Neutrophil (primary cell): ENCODE results near the gene MRAP.

ENCODE experiments used
- H3K27ac ChIP-seq: fragments of 200-600 bp; sonication (generic); 2 replicates; pipeline ENCODE4 v1.5.1; 2016; ENCODE audit warnings: mild to moderate bottlenecking, moderate library complexity
- H3K27me3 ChIP-seq: fragments of 200-600 bp; sonication (generic); 2 replicates; pipeline ENCODE4 v1.6.0; 2016; ENCODE audit warnings: mild to moderate bottlenecking
- H3K36me3 ChIP-seq: fragments of 200-600 bp; sonication (generic); 2 replicates; pipeline ENCODE4 v1.5.1; 2017
- H3K4me1 ChIP-seq, 2 experiments: fragments of 200-600 bp in 1 of 2; sonication (generic) in 1 of 2; 1 replicate in 1 of 2; 2 replicates in 1 of 2; pipeline versions ENCODE4 v1.5.1 to v1.6.1; 2013 to 2016; ENCODE audit warnings: low read depth in 1 of 2, low read length in 1 of 2, mild to moderate bottlenecking in 1 of 2, moderate library complexity in 1 of 2; ENCODE audit not compliant: control insufficient read depth in 1 of 2, insufficient read depth in 1 of 2
- H3K4me3 ChIP-seq, 2 experiments: fragments of 200-600 bp in 1 of 2; sonication (generic) in 1 of 2; 1 replicate in 1 of 2; 2 replicates in 1 of 2; pipeline ENCODE4 v1.5.1; 2013 to 2016; ENCODE audit warnings: low read depth in 1 of 2, low read length in 1 of 2, mild to moderate bottlenecking in 1 of 2, moderate library complexity in 1 of 2
- H3K9me3 ChIP-seq: fragments of 200-600 bp; sonication (generic); 2 replicates; pipeline ENCODE4 v1.5.1; 2016
- TF ChIP-seq, protein P1 (sequence below): fragments of 200-600 bp; sonication (generic); IDR thresholded peaks from 2 replicates; pipeline ENCODE4 v1.5.1; 2016; ENCODE audit warnings: antibody characterized with exemption

MRAP gene

GRCh38 chr21:32298658-32299081 lies at the start of gene MRAP:
Gene MRAP, plus strand, starts transcription at chr21:32298855. Its CDS starts 117 bp downstream, at chr21:32298972.
- no peaks in the 10 kb centered on the region for H3K27me3 ChIP-seq
- H3K4me3 ChIP-seq: no peak within 1 kb of the TSS
- H3K36me3 ChIP-seq: no peaks in the 10 kb centered on the region
- H3K9me3 ChIP-seq: no peaks in the 10 kb centered on the region
- no peak within 1 kb of the TSS for H3K27ac ChIP-seq
- TF ChIP-seq, protein P1, sequence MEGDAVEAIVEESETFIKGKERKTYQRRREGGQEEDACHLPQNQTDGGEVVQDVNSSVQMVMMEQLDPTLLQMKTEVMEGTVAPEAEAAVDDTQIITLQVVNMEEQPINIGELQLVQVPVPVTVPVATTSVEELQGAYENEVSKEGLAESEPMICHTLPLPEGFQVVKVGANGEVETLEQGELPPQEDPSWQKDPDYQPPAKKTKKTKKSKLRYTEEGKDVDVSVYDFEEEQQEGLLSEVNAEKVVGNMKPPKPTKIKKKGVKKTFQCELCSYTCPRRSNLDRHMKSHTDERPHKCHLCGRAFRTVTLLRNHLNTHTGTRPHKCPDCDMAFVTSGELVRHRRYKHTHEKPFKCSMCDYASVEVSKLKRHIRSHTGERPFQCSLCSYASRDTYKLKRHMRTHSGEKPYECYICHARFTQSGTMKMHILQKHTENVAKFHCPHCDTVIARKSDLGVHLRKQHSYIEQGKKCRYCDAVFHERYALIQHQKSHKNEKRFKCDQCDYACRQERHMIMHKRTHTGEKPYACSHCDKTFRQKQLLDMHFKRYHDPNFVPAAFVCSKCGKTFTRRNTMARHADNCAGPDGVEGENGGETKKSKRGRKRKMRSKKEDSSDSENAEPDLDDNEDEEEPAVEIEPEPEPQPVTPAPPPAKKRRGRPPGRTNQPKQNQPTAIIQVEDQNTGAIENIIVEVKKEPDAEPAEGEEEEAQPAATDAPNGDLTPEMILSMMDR: no peak
- no peaks in the 10 kb centered on the region for H3K4me1 ChIP-seq

DNA sequence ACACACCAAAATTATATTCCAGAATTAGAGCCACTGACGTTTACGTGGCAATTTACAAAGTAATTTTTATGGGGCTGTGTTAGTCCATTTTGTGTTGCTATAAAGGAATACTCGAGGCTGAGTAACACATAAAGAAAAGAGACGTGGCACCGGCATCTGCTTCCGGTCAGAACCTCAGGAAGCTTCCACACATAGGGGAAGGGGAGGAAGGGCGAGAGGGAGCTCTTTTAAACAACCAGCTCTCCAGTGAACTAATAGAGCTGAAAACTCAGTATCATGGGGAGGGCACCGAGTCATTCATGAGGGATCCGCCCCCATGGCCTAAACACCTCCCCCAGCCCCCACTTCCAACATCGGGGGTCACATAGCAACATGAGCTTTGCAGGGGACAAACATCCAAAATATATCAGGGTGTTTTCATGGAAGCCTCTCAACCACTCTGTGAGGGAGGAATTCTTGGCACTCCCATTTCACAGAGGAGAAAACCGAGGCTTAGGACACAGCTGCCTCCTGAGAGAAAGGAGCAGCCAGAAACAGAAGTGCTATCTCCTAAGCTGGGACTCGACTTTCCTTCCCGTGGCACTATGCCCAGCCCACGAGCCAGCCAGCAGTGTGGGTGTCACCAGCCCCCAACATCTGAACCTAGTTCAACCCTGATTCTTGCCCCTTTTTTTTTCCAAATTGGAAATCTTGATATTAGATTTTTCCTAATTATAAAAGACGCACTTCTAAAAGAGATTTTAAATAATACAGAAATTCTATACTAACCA lies 49.0 kb upstream of the MRAP start:
- Histone ChIP-seq H3K4me1 (no peaks in the 10 kb centered on the region), H3K27me3 (peaks cover 7% of the 10 kb centered on the region), H3K9me3 (no peaks in the 10 kb centered on the region), H3K4me3 (no peak overlapping the region), H3K36me3 (no peaks in the 10 kb centered on the region), H3K27ac (no peak overlapping the region)
- TF ChIP-seq, protein P1: no peak

DNA sequence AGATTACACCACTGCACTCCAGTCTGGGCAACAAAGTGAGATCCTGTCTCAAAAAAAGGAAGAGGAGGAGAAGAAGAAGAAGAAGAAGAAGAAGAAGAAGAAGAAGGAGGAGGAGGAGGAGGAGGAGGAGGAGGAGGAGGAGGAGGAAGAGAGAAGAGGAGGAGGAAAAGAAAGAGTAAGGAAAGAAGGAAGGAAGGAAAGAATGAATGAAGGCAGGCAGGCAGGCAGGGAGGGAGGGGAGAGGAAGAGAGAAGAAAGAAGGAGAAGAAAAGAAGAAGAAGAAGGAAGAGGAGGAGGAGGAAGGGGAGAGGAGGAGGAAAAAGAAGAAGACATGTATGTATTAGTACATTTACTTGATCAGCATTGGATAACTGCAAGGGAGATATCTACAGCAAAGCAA lies 46.5 kb upstream of the MRAP start:
- Histone ChIP-seq H3K9me3 (no peaks in the 10 kb centered on the region), H3K4me3 (no peak overlapping the region), H3K36me3 (no peaks in the 10 kb centered on the region), H3K27ac (no peak overlapping the region), H3K27me3 (peaks cover 18% of the 10 kb centered on the region), H3K4me1 (no peaks in the 10 kb centered on the region)
- TF ChIP-seq, protein P1: no peak

GRCh38 chr21:32253215-32253641 lies 45.4 kb upstream of the MRAP start:
- Histone ChIP-seq H3K36me3 (no peaks in the 10 kb centered on the region), H3K4me3 (no peak overlapping the region), H3K9me3 (no peaks in the 10 kb centered on the region), H3K4me1 (no peaks in the 10 kb centered on the region), H3K27me3 (peaks cover 19% of the 10 kb centered on the region), H3K27ac (no peak overlapping the region)
- TF ChIP-seq, protein P1: no peak

DNA sequence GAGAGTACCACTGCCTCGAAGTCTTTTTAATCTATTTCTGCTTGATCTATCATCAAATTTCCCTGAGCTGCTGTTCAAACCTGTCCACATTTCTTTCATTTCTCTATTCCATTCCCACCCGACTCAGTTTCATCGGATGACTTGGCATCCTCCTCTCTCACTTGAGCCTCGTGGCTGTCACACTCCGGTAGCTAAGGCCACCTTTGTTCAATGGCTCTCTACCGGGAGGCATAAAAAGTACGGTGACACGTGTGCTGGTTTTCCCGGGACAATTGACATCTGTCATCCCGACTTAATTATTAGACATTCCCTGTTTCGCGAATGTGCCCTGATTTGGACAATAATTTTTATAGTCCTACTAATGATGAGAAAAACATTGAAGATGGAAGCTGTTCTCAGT lies 42.4 kb upstream of the MRAP start:
- Histone ChIP-seq H3K9me3 (no peaks in the 10 kb centered on the region), H3K4me1 (no peaks in the 10 kb centered on the region), H3K27me3 (peaks cover 12% of the 10 kb centered on the region), H3K4me3 (no peak overlapping the region), H3K27ac (no peak overlapping the region), H3K36me3 (no peaks in the 10 kb centered on the region)
- TF ChIP-seq, protein P1: no peak
